Liver (tissue), 3 donors: ENCODE measurements around the gene CCDC83.

Source experiments
- HNF4A ChIP-seq, 2 donors: conservative IDR thresholded peaks; 2 replicates each; pipeline ENCODE4 v1.6.1; 2016; ENCODE audit warnings: antibody characterized with exemption in 2 of 2, mild to moderate bottlenecking in 2 of 2
- RAD21 ChIP-seq, 2 donors: IDR thresholded peaks; 2 replicates each; pipeline ENCODE4 v1.6.1; 2016; ENCODE audit warnings: antibody characterized with exemption in 2 of 2, mild to moderate bottlenecking in 2 of 2
- YY1 ChIP-seq: IDR thresholded peaks from 2 replicates; pipeline ENCODE4 v1.6.1; 2016; ENCODE audit warnings: antibody characterized with exemption, mild to moderate bottlenecking
- TF ChIP-seq, protein P1 (sequence below): fragments of 150-350 bp; IDR thresholded peaks from 2 replicates; pipeline ENCODE4 v1.5.1; 2017; ENCODE audit warnings: improper control_type of control experiment, low read depth, low read length; ENCODE audit not compliant: missing input control
- TF ChIP-seq, protein P2 (sequence below): IDR thresholded peaks from 2 replicates; pipeline ENCODE4 v1.6.1; 2016; ENCODE audit warnings: antibody characterized with exemption
- TF ChIP-seq, protein P3 (sequence below): IDR thresholded peaks from 2 replicates; pipeline ENCODE4 v1.6.1; 2016; ENCODE audit warnings: antibody characterized with exemption
- donor health status: healthy.
- donor health status: healthy.

DNA sequence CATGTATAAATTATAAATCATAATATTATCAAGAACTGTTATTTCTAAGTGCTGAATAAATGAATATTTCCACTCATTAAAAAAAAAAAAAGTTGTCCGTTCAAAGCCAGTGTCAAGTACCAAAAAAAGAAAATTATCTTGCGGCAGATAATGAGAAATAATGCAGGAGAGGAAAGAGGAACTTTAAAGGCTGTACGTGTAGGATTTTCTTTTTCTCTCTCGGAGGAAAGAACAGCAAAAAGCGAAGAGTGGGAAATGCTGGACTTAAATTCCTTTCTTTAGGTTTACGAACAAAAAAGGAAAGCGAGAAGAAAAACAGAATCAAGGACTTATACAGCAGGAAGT is 999 bp upstream of the CCDC83 start:
- no peak for TF ChIP-seq HNF4A (conservative IDR thresholded peaks at IDR 0.05)
- TF ChIP-seq, protein P1, sequence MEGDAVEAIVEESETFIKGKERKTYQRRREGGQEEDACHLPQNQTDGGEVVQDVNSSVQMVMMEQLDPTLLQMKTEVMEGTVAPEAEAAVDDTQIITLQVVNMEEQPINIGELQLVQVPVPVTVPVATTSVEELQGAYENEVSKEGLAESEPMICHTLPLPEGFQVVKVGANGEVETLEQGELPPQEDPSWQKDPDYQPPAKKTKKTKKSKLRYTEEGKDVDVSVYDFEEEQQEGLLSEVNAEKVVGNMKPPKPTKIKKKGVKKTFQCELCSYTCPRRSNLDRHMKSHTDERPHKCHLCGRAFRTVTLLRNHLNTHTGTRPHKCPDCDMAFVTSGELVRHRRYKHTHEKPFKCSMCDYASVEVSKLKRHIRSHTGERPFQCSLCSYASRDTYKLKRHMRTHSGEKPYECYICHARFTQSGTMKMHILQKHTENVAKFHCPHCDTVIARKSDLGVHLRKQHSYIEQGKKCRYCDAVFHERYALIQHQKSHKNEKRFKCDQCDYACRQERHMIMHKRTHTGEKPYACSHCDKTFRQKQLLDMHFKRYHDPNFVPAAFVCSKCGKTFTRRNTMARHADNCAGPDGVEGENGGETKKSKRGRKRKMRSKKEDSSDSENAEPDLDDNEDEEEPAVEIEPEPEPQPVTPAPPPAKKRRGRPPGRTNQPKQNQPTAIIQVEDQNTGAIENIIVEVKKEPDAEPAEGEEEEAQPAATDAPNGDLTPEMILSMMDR: no peak
- TF ChIP-seq, protein P2, sequence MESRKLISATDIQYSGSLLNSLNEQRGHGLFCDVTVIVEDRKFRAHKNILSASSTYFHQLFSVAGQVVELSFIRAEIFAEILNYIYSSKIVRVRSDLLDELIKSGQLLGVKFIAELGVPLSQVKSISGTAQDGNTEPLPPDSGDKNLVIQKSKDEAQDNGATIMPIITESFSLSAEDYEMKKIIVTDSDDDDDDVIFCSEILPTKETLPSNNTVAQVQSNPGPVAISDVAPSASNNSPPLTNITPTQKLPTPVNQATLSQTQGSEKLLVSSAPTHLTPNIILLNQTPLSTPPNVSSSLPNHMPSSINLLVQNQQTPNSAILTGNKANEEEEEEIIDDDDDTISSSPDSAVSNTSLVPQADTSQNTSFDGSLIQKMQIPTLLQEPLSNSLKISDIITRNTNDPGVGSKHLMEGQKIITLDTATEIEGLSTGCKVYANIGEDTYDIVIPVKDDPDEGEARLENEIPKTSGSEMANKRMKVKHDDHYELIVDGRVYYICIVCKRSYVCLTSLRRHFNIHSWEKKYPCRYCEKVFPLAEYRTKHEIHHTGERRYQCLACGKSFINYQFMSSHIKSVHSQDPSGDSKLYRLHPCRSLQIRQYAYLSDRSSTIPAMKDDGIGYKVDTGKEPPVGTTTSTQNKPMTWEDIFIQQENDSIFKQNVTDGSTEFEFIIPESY: no peak
- no peak for TF ChIP-seq RAD21 (IDR thresholded peaks at IDR 0.05)
- TF ChIP-seq, protein P3, sequence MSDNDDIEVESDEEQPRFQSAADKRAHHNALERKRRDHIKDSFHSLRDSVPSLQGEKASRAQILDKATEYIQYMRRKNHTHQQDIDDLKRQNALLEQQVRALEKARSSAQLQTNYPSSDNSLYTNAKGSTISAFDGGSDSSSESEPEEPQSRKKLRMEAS: no peak
- TF ChIP-seq YY1: no peak
